ENCODE results near the gene SLC2A3.
"Not testable (repeated sequence)": the region's sequence is repeated elsewhere in the genome, so short reads cannot be mapped to it uniquely, and the experiment has no call there.

SLC2A3 gene

DNA sequence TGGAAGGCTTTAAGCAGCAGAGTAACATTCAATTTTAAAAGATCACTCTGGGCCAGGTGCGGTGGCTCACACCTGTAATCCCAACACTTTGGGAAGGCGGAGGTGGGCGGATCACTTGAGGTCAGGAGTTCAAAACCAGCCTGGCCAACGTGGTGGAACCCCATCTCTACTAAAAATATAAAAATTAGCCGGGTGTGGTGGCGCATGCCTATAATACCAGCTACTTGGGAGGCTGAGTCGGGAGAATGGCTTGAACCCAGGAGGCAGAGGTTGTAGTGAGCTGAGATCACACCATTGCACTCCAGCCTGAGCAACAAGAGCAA lies 17.8 kb downstream of the SLC2A3 start:
- not testable (repeated sequence) for H3K4me2 ChIP-seq (ENCODE audit: insufficient read depth, low read length, poor library complexity, severe bottlenecking); H3K9ac ChIP-seq (ENCODE audit: low read depth, low read length, poor library complexity); H3K14ac ChIP-seq (ENCODE audit: low read length); H3K79me1 ChIP-seq (ENCODE audit: low read depth, low read length); H3K4me1 ChIP-seq (ENCODE audit: control insufficient read depth in 2 of 2, insufficient read depth in 1 of 2, low read depth in 1 of 2, low read length in 2 of 2); H2BK12ac ChIP-seq (ENCODE audit: low read length); H3K18ac ChIP-seq (ENCODE audit: low read length); H3K9me3 ChIP-seq (replicated peaks in 1 of 2; ENCODE audit: control insufficient read depth in 2 of 2, insufficient read depth in 1 of 2, low read depth in 1 of 2, low read length in 2 of 2); H2BK15ac ChIP-seq (ENCODE audit: low read length); H3K4me3 ChIP-seq (ENCODE audit: low read length in 2 of 2); H2AFZ ChIP-seq (ENCODE audit: low read length); H3K23ac ChIP-seq (ENCODE audit: low read depth, low read length, poor library complexity); H3K27me3 ChIP-seq (ENCODE audit: control insufficient read depth in 3 of 3, insufficient read depth in 3 of 3, low read depth in 1 of 3, low read length in 3 of 3); DNase-seq (ENCODE audit: low spot score); H2BK5ac ChIP-seq (ENCODE audit: low read length); H2AK5ac ChIP-seq (ENCODE audit: low read depth, low read length); H4K91ac ChIP-seq (ENCODE audit: low read depth, low read length, poor library complexity); H3K4ac ChIP-seq (ENCODE audit: low read length); H2BK120ac ChIP-seq (ENCODE audit: low read depth, low read length); H3K27ac ChIP-seq (replicated peaks; ENCODE audit: low read length); H4K8ac ChIP-seq (ENCODE audit: low read depth, low read length)
- peaks cover 18 to 58% of the 10 kb centered on the region in 2 donors for H3K36me3 ChIP-seq (replicated peaks in 1 of 2; ENCODE audit: control insufficient read depth in 2 of 2, insufficient read depth in 2 of 2, low read length in 2 of 2)
- WGBS, 2 donors (ENCODE audit: extremely low coverage in 2 of 2, insufficient read length in 2 of 2, insufficient replicate concordance in 1 of 2): no CpG with 5 or more reads among the region's 7 CpGs

DNA sequence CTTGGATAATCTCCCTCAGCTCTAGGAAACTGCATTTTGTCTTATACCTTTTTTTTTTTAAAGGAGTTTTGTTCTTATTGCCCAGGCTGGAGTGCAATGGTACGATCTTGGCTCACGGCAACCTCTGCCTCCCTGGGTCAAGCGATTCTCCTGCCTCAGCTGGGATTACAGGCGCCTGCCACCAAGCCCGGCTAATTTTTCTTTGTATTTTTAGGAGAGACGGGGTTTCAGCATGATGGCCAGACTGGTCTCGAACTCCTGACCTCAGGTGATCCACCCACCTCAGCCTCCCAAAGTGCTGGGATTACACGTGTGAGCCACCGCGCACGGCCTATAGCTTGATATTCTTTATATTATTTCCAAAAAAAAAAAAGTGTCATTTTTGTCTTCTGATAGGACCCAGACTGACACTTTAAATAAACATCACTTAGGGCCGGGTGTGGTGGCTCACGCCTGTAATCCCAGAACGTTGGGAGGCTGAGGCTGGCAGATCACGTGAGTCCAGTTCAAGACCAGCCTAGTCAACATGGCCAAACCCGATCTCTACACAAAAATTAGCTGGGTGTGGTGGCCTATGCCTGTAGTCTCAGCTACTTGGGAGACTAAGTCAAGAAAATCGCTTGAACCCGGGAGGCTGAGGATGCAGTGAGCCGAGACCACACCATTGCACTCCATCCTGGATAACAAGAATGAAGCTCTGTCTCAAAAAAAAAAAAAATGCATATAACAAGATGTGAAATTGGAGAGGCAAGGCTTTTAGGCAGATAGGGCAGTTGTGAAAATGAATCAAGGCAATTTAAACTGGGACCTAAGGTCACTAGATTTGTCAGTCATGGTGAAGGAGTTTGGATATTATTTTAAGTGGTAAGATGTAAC lies 18.4 kb downstream of the SLC2A3 start:
- H3K79me1 ChIP-seq (ENCODE audit: low read depth, low read length): no peaks in the 10 kb centered on the region
- no peak overlapping the region for H3K23ac ChIP-seq (ENCODE audit: low read depth, low read length, poor library complexity)
- H3K18ac ChIP-seq (ENCODE audit: low read length): no peak overlapping the region
- H2BK5ac ChIP-seq (ENCODE audit: low read length): no peak overlapping the region
- H3K14ac ChIP-seq (ENCODE audit: low read length): no peak overlapping the region
- no peak overlapping the region for H3K4ac ChIP-seq (ENCODE audit: low read length)
- H3K27ac ChIP-seq (replicated peaks; ENCODE audit: low read length): no peak overlapping the region
- no peak overlapping the region for H3K9ac ChIP-seq (ENCODE audit: low read depth, low read length, poor library complexity)
- H3K4me2 ChIP-seq (ENCODE audit: insufficient read depth, low read length, poor library complexity, severe bottlenecking): no peak overlapping the region
- no peaks in the 10 kb centered on the region for H3K27me3 ChIP-seq (ENCODE audit: control insufficient read depth in 3 of 3, insufficient read depth in 3 of 3, low read depth in 1 of 3, low read length in 3 of 3)
- DNase-seq (ENCODE audit: low spot score): no peak
- peaks cover 0 to 4% of the 10 kb centered on the region in 2 donors for H3K9me3 ChIP-seq (replicated peaks in 1 of 2; ENCODE audit: control insufficient read depth in 2 of 2, insufficient read depth in 1 of 2, low read depth in 1 of 2, low read length in 2 of 2)
- H4K91ac ChIP-seq (ENCODE audit: low read depth, low read length, poor library complexity): no peak overlapping the region
- no peak overlapping the region for H2BK15ac ChIP-seq (ENCODE audit: low read length)
- WGBS, 2 donors (ENCODE audit: extremely low coverage in 2 of 2, insufficient read length in 2 of 2, insufficient replicate concordance in 1 of 2): no CpG with 5 or more reads among the region's 19 CpGs
- H2BK12ac ChIP-seq (ENCODE audit: low read length): no peak overlapping the region
- no peak overlapping the region for H3K4me3 ChIP-seq (ENCODE audit: low read length in 2 of 2)
- H2AK5ac ChIP-seq (ENCODE audit: low read depth, low read length): no peak overlapping the region
- no peak overlapping the region for H4K8ac ChIP-seq (ENCODE audit: low read depth, low read length)
- peaks cover 0 to 2% of the 10 kb centered on the region in 2 donors for H3K4me1 ChIP-seq (ENCODE audit: control insufficient read depth in 2 of 2, insufficient read depth in 1 of 2, low read depth in 1 of 2, low read length in 2 of 2)
- peak overlapping the region; percentile 72 for H2BK120ac ChIP-seq (ENCODE audit: low read depth, low read length)
- H3K36me3 ChIP-seq (replicated peaks in 1 of 2; ENCODE audit: control insufficient read depth in 2 of 2, insufficient read depth in 2 of 2, low read length in 2 of 2): peaks cover 12 to 52% of the 10 kb centered on the region in 2 donors
- no peak overlapping the region for H2AFZ ChIP-seq (ENCODE audit: low read length)

DNA sequence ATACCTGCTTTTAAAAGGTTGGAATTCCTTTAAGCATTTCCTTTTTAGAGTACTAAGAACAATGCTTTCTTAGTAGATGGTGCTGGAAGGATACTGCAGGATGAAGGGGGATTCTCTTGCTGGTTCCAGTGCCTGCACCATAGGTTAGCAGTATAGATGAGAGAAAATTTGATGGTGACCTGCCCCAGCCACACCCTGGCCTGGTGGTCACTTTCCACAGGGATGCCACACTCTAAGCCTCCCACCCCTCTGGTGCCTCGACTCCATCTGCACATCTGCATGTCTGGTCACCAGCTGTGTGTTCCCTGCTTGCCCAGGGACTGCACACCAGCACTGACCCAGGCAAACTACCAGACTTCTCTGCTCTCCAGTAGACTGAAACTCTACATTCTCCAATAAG lies 19.1 kb downstream of the SLC2A3 start:
- no peak overlapping the region for H2BK15ac ChIP-seq (ENCODE audit: low read length)
- H2BK5ac ChIP-seq (ENCODE audit: low read length): no peak overlapping the region
- peaks cover 0 to 2% of the 10 kb centered on the region in 2 donors for H3K4me1 ChIP-seq (ENCODE audit: control insufficient read depth in 2 of 2, insufficient read depth in 1 of 2, low read depth in 1 of 2, low read length in 2 of 2)
- H4K8ac ChIP-seq (ENCODE audit: low read depth, low read length): no peak overlapping the region
- no peak overlapping the region for H2BK12ac ChIP-seq (ENCODE audit: low read length)
- H3K27ac ChIP-seq (replicated peaks; ENCODE audit: low read length): peak overlapping the region; percentile 16
- H3K4me3 ChIP-seq (ENCODE audit: low read length in 2 of 2): peak overlapping the region in 1 of 2 donors; percentile 17
- DNase-seq (ENCODE audit: low spot score): no peak
- no CpG with 5 or more reads among the region's 1 CpG for WGBS, 2 donors (ENCODE audit: extremely low coverage in 2 of 2, insufficient read length in 2 of 2, insufficient replicate concordance in 1 of 2)
- H2AK5ac ChIP-seq (ENCODE audit: low read depth, low read length): no peak overlapping the region
- H3K4me2 ChIP-seq (ENCODE audit: insufficient read depth, low read length, poor library complexity, severe bottlenecking): no peak overlapping the region
- H3K4ac ChIP-seq (ENCODE audit: low read length): no peak overlapping the region
- H4K91ac ChIP-seq (ENCODE audit: low read depth, low read length, poor library complexity): no peak overlapping the region
- H3K23ac ChIP-seq (ENCODE audit: low read depth, low read length, poor library complexity): peak overlapping the region; percentile 96
- H3K9me3 ChIP-seq (replicated peaks in 1 of 2; ENCODE audit: control insufficient read depth in 2 of 2, insufficient read depth in 1 of 2, low read depth in 1 of 2, low read length in 2 of 2): peaks cover 0 to under 1% of the 10 kb centered on the region in 2 donors
- H3K79me1 ChIP-seq (ENCODE audit: low read depth, low read length): no peaks in the 10 kb centered on the region
- H2BK120ac ChIP-seq (ENCODE audit: low read depth, low read length): no peak overlapping the region
- no peak overlapping the region for H3K9ac ChIP-seq (ENCODE audit: low read depth, low read length, poor library complexity)
- H3K27me3 ChIP-seq (ENCODE audit: control insufficient read depth in 3 of 3, insufficient read depth in 3 of 3, low read depth in 1 of 3, low read length in 3 of 3): no peaks in the 10 kb centered on the region
- H3K18ac ChIP-seq (ENCODE audit: low read length): peak overlapping the region; percentile 70
- no peak overlapping the region for H2AFZ ChIP-seq (ENCODE audit: low read length)
- peak overlapping the region; percentile 82 for H3K14ac ChIP-seq (ENCODE audit: low read length)
- H3K36me3 ChIP-seq (replicated peaks in 1 of 2; ENCODE audit: control insufficient read depth in 2 of 2, insufficient read depth in 2 of 2, low read length in 2 of 2): peaks cover 10 to 45% of the 10 kb centered on the region in 2 donors

DNA sequence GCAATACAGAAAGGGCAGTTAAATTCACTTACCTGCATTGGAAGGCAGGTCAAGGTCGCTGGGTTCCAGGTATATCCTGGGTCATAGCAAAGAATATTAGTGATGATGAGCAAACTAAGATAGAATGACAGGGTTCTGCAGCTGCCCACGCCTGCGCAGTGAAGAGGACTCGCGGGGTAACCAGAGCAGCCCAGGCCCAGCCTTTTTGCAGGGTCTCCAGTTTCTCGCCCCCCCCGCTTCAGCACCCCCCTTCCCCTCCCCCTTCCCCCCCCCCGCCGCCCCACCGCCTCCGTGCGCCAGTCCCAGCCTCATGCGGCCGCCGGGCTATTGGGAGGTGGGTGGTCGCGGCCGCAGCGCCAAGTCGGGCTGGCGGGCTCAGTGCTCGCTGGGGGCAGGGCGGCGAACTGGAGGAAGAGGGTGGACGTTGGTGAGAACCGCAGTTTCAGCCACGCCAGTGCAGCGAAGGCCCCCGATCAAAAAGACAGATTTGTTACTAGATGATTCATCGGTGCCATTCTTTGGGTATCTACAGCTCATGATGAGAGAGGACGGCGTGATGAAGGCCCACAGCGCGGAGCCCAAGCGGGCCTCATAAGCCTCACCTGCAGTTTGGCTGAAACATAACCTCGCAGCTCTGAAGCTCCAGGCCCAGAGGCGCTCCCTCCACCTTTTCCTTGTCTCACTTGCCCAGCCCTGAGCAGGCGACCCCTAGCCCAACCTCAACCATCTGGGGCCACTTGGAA lies 20.2 kb downstream of the SLC2A3 start:
- Histone ChIP-seq H3K4ac (ENCODE audit: low read length) (no peak overlapping the region), H3K79me1 (ENCODE audit: low read depth, low read length) (no peaks in the 10 kb centered on the region), H2AK5ac (ENCODE audit: low read depth, low read length) (no peak overlapping the region), H3K4me2 (ENCODE audit: insufficient read depth, low read length, poor library complexity, severe bottlenecking) (no peak overlapping the region), H3K9ac (ENCODE audit: low read depth, low read length, poor library complexity) (no peak overlapping the region), H3K18ac (ENCODE audit: low read length) (no peak overlapping the region), H4K8ac (ENCODE audit: low read depth, low read length) (no peak overlapping the region), H2BK5ac (ENCODE audit: low read length) (no peak overlapping the region), H2BK120ac (ENCODE audit: low read depth, low read length) (no peak overlapping the region), H3K27ac (replicated peaks; ENCODE audit: low read length) (no peak overlapping the region), H4K91ac (ENCODE audit: low read depth, low read length, poor library complexity) (no peak overlapping the region), H3K23ac (ENCODE audit: low read depth, low read length, poor library complexity) (peak overlapping the region; percentile 25), H3K4me3 (ENCODE audit: low read length in 2 of 2) (no peak overlapping the region), H2AFZ (ENCODE audit: low read length) (no peak overlapping the region), H2BK15ac (ENCODE audit: low read length) (peak overlapping the region; percentile 37), H2BK12ac (ENCODE audit: low read length) (no peak overlapping the region), H3K14ac (ENCODE audit: low read length) (no peak overlapping the region), H3K36me3 (replicated peaks in 1 of 2; ENCODE audit: control insufficient read depth in 2 of 2, insufficient read depth in 2 of 2, low read length in 2 of 2) (peaks cover 4 to 34% of the 10 kb centered on the region in 2 donors), H3K4me1 (ENCODE audit: control insufficient read depth in 2 of 2, insufficient read depth in 1 of 2, low read depth in 1 of 2, low read length in 2 of 2) (peaks cover 0 to 2% of the 10 kb centered on the region in 2 donors), H3K9me3 (replicated peaks in 1 of 2; ENCODE audit: control insufficient read depth in 2 of 2, insufficient read depth in 1 of 2, low read depth in 1 of 2, low read length in 2 of 2) (no peaks in the 10 kb centered on the region), H3K27me3 (ENCODE audit: control insufficient read depth in 3 of 3, insufficient read depth in 3 of 3, low read depth in 1 of 3, low read length in 3 of 3) (no peaks in the 10 kb centered on the region)
- DNase-seq (ENCODE audit: low spot score): no peak
- WGBS, 2 donors (ENCODE audit: extremely low coverage in 2 of 2, insufficient read length in 2 of 2, insufficient replicate concordance in 1 of 2): no CpG with 5 or more reads among the region's 38 CpGs
